ENCODE results near the gene PPP1R16B. TPM values are rescaled to one million over a fixed set of nuclear protein-coding genes. Genes with fewer than 3 reads are reported as not detected.

The PPP1R16B gene
- total RNA-seq, 1 donor, result not detected

GRCh38 chr20:38962928-38963401 lies 157.5 kb downstream of the PPP1R16B start:
- H3K79me2 ChIP-seq (ENCODE audit: insufficient read depth, low read length), result peaks cover 56% of the 10 kb centered on the region
- H3K4me3 ChIP-seq (ENCODE audit: insufficient read depth, low read length), result peak overlapping the region; percentile 97
- TF ChIP-seq CTCF (IDR thresholded peaks at IDR 0.05; ENCODE audit: extremely low read depth, low read depth, low read length), result no peak
- peaks cover 13% of the 10 kb centered on the region for H3K4me1 ChIP-seq (ENCODE audit: insufficient read depth, low read length)
- H2AFZ ChIP-seq (ENCODE audit: low read length), result peak overlapping the region; percentile 87
- H3K4me2 ChIP-seq (ENCODE audit: insufficient read depth, low read length), result peak overlapping the region; percentile 99
- no peaks in the 10 kb centered on the region for H3K27me3 ChIP-seq (ENCODE audit: insufficient read depth, low read length)
- H3K9me3 ChIP-seq (ENCODE audit: low read depth, low read length), result no peaks in the 10 kb centered on the region
- H4K20me1 ChIP-seq (ENCODE audit: insufficient read depth, low read length), result no peaks in the 10 kb centered on the region
- DNase-seq (ENCODE audit: insufficient read length, low spot score, missing footprints), result no peak
- peak overlapping the region; percentile 92 for H3K27ac ChIP-seq (ENCODE audit: low read depth, low read length)
- H3K36me3 ChIP-seq (ENCODE audit: insufficient read depth, low read length), result no peaks in the 10 kb centered on the region

GRCh38 chr20:38963745-38964144 lies 158.2 kb downstream of the PPP1R16B start:
- no peaks in the 10 kb centered on the region for H3K9me3 ChIP-seq (ENCODE audit: low read depth, low read length)
- H2AFZ ChIP-seq (ENCODE audit: low read length), result no peak overlapping the region
- H3K27ac ChIP-seq (ENCODE audit: low read depth, low read length), result no peak overlapping the region
- TF ChIP-seq CTCF (IDR thresholded peaks at IDR 0.05; ENCODE audit: extremely low read depth, low read depth, low read length), result no peak
- no peaks in the 10 kb centered on the region for H4K20me1 ChIP-seq (ENCODE audit: insufficient read depth, low read length)
- H3K4me2 ChIP-seq (ENCODE audit: insufficient read depth, low read length), result no peak overlapping the region
- H3K4me1 ChIP-seq (ENCODE audit: insufficient read depth, low read length), result peaks cover 13% of the 10 kb centered on the region
- H3K27me3 ChIP-seq (ENCODE audit: insufficient read depth, low read length), result no peaks in the 10 kb centered on the region
- H3K79me2 ChIP-seq (ENCODE audit: insufficient read depth, low read length), result peaks cover 62% of the 10 kb centered on the region
- no peaks in the 10 kb centered on the region for H3K36me3 ChIP-seq (ENCODE audit: insufficient read depth, low read length)
- no peak overlapping the region for H3K4me3 ChIP-seq (ENCODE audit: insufficient read depth, low read length)
- DNase-seq (ENCODE audit: insufficient read length, low spot score, missing footprints), result no peak

- peaks cover 66% of the 10 kb centered on the region for H3K79me2 ChIP-seq (ENCODE audit: insufficient read depth, low read length)
- peaks cover 22% of the 10 kb centered on the region for H3K4me1 ChIP-seq (ENCODE audit: insufficient read depth, low read length)
- no peak for DNase-seq (ENCODE audit: insufficient read length, low spot score, missing footprints)
- H2AFZ ChIP-seq (ENCODE audit: low read length), result no peak overlapping the region
- H3K9me3 ChIP-seq (ENCODE audit: low read depth, low read length), result no peaks in the 10 kb centered on the region
- no peaks in the 10 kb centered on the region for H4K20me1 ChIP-seq (ENCODE audit: insufficient read depth, low read length)
- no peaks in the 10 kb centered on the region for H3K36me3 ChIP-seq (ENCODE audit: insufficient read depth, low read length)
- no peak for TF ChIP-seq CTCF (IDR thresholded peaks at IDR 0.05; ENCODE audit: extremely low read depth, low read depth, low read length)
- H3K27ac ChIP-seq (ENCODE audit: low read depth, low read length), result no peak overlapping the region
- no peak overlapping the region for H3K4me2 ChIP-seq (ENCODE audit: insufficient read depth, low read length)
- H3K27me3 ChIP-seq (ENCODE audit: insufficient read depth, low read length), result no peaks in the 10 kb centered on the region
- no peak overlapping the region for H3K4me3 ChIP-seq (ENCODE audit: insufficient read depth, low read length)
These were observed 159.8 kb downstream of the PPP1R16B start for GRCh38 chr20:38965264-38965663.

- DNase-seq (ENCODE audit: insufficient read length, low spot score, missing footprints), result no peak
- Histone ChIP-seq H3K27ac (ENCODE audit: low read depth, low read length) (no peak overlapping the region), H3K36me3 (ENCODE audit: insufficient read depth, low read length) (peaks cover 6% of the 10 kb centered on the region), H3K9me3 (ENCODE audit: low read depth, low read length) (no peaks in the 10 kb centered on the region), H3K4me3 (ENCODE audit: insufficient read depth, low read length) (no peak overlapping the region), H4K20me1 (ENCODE audit: insufficient read depth, low read length) (no peaks in the 10 kb centered on the region), H2AFZ (ENCODE audit: low read length) (no peak overlapping the region), H3K27me3 (ENCODE audit: insufficient read depth, low read length) (no peaks in the 10 kb centered on the region), H3K4me2 (ENCODE audit: insufficient read depth, low read length) (no peak overlapping the region), H3K4me1 (ENCODE audit: insufficient read depth, low read length) (peaks cover 20% of the 10 kb centered on the region), H3K79me2 (ENCODE audit: insufficient read depth, low read length) (peaks cover 61% of the 10 kb centered on the region)
- no peak for TF ChIP-seq CTCF (IDR thresholded peaks at IDR 0.05; ENCODE audit: extremely low read depth, low read depth, low read length)
These were observed 162.6 kb downstream of the PPP1R16B start for GRCh38 chr20:38968090-38968489.

Data from osteoblast (primary cell).